IPS-NIHi7 (cell line): ENCODE measurements around the gene AK9.
"Not testable (repeated sequence)": the region's sequence is repeated elsewhere in the genome, so short reads cannot be mapped to it uniquely, and the experiment has no call there.

Source experiments
- DNase-seq: peaks from one replicate; pipeline ENCODE4 v3.0.0; 2012; ENCODE audit warnings: mixed read lengths; ENCODE audit errors: extremely low spot score

The AK9 gene

GRCh38 chr6:109625199-109625598 lies 65.8 kb downstream of the AK9 start:
- no peak for DNase-seq

- no peak for DNase-seq
These were observed 67.7 kb downstream of the AK9 start for GRCh38 chr6:109623288-109623687.

- no peak for DNase-seq
These were observed 78.7 kb downstream of the AK9 start for GRCh38 chr6:109612268-109612667.

- DNase-seq, result no peak
These were observed 79.5 kb downstream of the AK9 start for GRCh38 chr6:109611502-109611901.

GRCh38 chr6:109610590-109610989 lies 80.4 kb downstream of the AK9 start:
- DNase-seq, result no peak

- no peak for DNase-seq
These were observed 81.3 kb downstream of the AK9 start for GRCh38 chr6:109609737-109610136.

GRCh38 chr6:109606359-109606758 lies 84.6 kb downstream of the AK9 start:
- DNase-seq, result no peak

- peak; percentile 64 for DNase-seq
These were observed 95.0 kb downstream of the AK9 start for GRCh38 chr6:109595998-109596397.

- DNase-seq, result peak; percentile 45
These were observed 110.5 kb downstream of the AK9 start for GRCh38 chr6:109580519-109580918.

- DNase-seq, result no peak
These were observed 111.6 kb downstream of the AK9 start for GRCh38 chr6:109579361-109579760.

- not testable (repeated sequence) for DNase-seq
These were observed 121.1 kb downstream of the AK9 start for GRCh38 chr6:109569901-109570300.

GRCh38 chr6:109561844-109562243 lies 129.2 kb downstream of the AK9 start:
- no peak for DNase-seq

GRCh38 chr6:109531446-109531845 lies 159.6 kb downstream of the AK9 start:
- DNase-seq, result no peak

- DNase-seq, result peak; percentile 70
These were observed 163.0 kb downstream of the AK9 start for GRCh38 chr6:109527989-109528388.

- peak; percentile 81 for DNase-seq
These were observed 163.9 kb downstream of the AK9 start for GRCh38 chr6:109526905-109527628.

GRCh38 chr6:109524129-109524528 lies 166.9 kb downstream of the AK9 start:
- no peak for DNase-seq

GRCh38 chr6:109523478-109523877 lies 167.5 kb downstream of the AK9 start:
- no peak for DNase-seq

GRCh38 chr6:109521080-109521479 lies 169.9 kb downstream of the AK9 start:
- DNase-seq, result no peak

- not testable (repeated sequence) for DNase-seq
These were observed 171.4 kb downstream of the AK9 start for GRCh38 chr6:109519647-109520046.

- DNase-seq, result no peak
These were observed 174.1 kb downstream of the AK9 start for GRCh38 chr6:109516929-109517328.

- DNase-seq, result no peak
These were observed 175.1 kb downstream of the AK9 start for GRCh38 chr6:109515781-109516409.

GRCh38 chr6:109514946-109515345 lies 176.1 kb downstream of the AK9 start:
- DNase-seq, result no peak

GRCh38 chr6:109513571-109514071 lies 177.4 kb downstream of the AK9 start:
- no peak for DNase-seq
